ENCODE measurements around the gene NOP9.

Gene NOP9, protein sequence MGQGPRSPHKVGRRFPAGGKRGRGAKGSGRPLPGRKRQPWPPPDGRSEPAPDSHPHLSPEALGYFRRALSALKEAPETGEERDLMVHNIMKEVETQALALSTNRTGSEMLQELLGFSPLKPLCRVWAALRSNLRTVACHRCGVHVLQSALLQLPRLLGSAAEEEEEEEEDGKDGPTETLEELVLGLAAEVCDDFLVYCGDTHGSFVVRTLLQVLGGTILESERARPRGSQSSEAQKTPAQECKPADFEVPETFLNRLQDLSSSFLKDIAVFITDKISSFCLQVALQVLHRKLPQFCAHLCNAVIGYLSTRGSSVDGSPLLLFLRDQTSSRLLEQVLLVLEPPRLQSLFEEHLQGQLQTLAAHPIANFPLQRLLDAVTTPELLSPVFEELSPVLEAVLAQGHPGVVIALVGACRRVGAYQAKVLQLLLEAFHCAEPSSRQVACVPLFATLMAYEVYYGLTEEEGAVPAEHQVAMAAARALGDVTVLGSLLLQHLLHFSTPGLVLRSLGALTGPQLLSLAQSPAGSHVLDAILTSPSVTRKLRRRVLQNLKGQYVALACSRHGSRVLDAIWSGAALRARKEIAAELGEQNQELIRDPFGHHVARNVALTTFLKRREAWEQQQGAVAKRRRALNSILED

DNA sequence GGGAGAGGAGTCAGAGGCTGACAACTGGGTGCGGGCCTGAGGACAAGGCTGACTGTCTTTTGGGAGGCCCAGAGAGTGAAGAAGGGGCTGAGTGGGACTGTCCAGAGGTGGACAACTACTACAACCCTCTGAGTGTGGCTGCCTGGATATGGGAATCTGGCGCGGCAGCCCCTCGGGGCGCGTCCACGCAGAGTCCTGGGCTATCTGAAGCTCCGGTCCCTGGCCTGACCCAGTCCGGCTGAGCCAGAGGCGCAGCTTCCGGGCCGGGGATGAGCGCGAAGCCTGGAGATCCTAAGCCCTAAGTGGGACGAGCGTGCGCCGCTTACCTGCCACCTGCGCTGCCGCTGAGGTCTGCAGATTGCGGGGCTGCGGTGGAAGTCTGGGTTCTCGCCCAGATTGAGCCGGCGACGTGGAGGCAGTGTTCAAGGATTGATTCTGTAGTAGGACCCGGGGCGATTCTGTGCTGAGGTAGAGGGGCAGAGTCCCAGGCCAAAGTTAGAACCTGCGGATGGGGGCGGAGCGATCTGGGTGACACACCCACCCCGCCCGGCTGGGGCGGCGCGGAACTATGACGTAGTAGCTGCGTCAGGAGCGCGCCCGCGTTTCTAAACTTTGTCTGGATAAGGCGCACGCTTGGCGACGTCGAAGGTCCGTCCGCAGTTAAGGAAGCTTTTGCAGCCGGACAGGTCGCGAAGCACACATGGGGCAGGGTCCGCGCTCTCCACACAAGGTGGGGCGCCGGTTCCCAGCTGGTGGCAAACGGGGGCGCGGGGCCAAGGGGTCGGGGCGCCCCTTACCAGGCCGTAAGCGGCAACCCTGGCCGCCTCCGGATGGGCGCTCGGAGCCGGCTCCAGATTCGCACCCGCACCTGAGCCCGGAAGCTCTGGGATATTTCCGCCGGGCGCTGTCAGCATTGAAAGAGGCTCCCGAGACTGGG lies at the start of gene NOP9, which contains the start of gene DHRS1:
NOP9 (plus strand) TSS at position 596 of the 937 bp plus-strand sequence; CDS start at position 701, 105 bp downstream.
DHRS1 (minus strand) TSS at position 526 of the 937 bp plus-strand sequence. CDS start 674 bp downstream, outside the sequence.
- peak; percentile 98 for DNase-seq

DNA sequence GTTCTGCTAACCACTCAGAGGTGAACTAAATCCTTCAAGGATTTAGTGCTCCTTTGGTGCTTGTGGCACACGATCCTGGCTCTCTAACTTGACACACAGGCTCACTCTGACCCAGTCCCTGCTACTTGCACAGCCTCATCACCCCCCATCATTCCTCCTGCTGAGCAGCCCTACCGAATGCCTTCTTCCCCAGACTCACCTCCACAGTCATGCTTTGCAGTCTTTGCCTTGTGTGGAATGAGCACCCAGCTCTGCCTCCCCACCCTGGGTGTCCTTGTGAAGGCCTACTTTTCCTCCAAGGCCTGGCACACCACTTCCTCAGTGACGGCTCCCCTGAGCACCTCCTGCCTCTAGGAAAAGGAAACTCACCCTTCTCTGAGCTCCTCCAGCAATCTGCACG lies 49.3 kb upstream of the NOP9 start:
- DNase-seq, result peak; percentile 45

DNA sequence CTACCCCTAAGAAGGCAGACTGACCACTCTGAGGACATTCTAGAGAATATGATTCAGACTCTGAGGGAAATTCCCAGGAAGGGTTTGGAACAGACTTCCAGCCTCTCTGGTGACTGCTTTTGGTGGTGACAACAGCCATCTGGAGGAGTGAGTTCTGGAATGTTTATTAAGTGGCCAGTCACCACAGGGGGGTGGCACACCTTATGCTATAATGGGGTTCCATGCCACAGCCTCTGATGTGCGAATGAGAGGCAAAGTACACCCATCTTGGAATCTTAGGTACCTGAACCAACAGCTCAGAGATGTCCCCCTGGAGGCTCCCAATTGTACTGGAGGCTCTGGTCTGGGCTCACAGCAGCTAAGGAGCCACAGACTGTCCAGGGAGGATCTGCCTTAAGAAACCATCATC lies 47.8 kb upstream of the NOP9 start:
- DNase-seq, result no peak

DNA sequence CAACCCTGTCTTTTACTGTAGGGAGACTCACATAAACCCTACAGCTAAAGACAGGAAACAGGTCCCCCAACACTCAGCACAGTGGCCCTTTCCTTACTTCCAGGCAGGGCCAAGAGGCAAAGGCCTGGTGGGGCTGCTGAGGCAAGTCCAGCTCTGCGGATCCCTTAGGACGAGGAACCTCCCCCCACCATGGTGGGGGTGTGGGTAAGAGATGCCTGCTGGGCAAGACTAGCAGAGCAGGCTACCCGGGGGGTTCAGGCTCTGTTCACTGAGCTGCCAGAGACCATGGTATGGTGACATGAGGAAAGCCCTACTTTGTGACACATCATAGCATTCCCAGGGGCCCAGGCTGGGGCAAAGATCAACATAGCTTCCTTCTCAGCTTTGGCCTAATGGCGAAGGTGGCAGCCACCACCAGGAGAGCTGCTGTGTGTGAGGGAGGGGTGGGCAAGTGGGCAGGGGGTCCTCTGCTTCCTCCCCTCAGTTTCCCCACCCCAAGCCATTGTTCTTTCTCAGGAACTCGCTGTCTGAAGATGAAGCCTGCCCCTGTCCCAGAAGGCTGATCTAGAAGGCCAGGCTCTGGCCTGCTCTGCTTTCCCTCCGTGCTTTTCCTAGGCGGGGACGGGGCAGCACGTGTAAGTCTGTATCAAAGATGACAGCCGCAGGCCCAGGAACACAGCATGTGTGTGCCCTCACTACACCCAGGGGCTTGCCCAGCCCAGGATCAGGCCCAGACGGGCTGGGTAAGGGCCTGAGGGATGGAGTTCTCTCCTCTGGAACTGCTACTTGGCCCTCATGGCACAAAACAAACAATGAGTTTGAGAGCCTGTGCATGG lies 47.1 kb upstream of the NOP9 start:
- no peak for DNase-seq

DNA sequence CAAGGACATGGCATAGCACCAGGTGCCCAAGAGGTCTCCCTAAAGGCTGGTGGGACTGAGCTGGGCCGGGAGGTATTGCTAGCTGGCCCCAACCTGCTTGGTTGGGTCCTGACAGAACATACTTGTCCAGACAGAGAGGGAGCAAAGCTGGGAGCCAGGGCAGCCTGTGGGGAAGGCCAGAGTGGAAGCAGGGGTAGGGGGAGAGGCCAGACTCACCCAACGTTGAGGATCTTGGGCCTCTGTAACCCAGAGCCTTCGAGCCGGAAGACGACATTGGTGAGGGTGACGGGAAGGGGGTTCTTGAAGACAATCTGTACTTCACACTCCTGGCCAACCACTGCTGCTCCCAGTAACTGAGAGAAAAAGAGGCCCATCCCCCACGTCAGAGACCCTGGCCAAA lies 45.7 kb upstream of the NOP9 start:
- DNase-seq, result no peak

DNA sequence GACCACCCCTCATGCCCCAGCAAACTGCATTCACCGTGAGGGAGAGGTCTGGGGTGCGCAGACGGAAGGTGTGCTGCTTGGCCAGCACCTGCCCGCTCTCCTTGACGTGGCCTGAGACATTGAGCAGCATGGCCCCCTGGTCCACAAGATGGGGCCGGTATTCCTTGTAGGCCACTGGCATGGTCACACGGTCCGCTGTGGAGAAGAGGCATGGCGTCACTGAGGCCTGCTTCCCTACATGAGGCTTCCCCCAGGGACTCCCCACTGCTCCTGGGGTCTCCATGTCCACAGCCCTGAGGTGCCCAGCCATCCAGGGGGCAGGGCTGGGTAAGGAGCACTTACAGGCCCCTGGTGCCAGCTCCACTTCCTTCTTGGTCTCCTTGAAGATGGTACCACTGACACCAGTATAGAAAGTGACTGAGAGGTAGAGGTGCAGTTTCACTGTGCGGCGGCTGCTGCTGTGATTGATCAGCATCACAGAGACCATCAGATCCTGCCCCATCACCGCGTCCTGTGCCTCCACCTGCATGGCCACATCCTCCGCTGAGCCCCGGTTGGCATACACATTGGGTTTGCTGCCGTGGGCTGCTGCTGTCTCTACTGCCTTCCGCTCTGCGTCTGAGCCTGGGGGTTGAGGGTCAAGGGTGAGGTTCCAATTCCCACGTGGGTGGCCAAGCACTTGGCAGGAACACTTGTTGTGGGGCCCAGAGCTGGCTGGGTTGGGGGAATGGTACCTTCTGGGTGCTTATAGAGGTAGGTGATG lies 44.8 kb upstream of the NOP9 start:
- DNase-seq, result no peak

DNA sequence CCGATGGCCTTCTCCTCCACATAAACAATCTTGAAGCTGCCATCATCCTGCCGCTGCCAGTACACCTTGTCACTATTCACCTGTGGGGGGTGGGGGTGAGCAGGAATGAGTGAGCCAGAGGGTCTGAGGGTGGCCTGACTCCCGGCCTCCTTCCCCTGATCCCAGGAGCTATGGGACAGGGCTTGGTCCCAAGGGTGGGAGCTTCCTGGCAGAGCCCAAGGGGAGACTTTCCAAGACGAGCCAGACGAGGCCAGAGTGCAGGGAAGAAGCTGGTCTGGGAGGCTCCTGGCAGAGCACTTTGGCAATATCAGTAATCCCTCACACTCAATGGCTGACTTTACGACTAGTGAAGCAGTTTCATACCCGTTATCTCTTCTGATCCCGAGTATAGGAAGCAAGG lies 44.2 kb upstream of the NOP9 start:
- DNase-seq, result no peak

DNA sequence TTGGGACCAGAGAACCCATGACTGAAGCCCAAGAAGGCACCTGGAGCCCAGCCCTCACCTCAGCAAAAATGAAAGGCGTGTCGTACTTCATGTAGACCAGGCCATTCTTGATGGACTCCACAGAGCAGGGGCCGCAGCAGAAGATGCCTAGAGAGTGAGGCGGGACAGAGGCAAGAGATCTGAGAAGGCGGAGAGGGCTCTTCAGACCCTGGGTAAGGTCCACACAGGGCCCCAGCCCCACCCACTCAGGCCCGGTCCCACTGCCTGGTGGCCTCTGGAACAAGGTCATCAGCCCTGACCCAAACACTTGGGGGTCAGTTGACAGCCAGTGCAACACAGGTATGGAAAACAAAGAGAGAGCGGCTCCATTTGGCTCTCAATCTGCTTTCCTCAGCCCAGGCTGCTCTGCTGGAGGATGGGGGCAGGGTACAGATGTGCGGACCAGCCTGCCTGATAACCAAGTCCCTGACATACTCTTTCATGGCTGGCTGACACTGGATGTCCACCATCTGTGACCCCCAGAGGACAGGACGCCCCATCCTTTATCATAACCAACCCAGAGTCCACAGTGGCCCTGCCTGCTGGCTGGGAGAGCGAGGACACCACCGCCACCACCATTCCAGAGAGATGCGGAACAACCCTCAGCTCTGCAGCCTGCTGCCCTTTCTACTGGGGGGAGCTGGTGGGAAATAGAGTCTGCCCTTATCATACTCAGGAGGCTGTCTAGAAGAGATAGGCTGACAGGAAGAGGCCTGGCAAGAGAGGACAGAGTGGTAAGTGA lies 43.5 kb upstream of the NOP9 start:
- no peak for DNase-seq

DNA sequence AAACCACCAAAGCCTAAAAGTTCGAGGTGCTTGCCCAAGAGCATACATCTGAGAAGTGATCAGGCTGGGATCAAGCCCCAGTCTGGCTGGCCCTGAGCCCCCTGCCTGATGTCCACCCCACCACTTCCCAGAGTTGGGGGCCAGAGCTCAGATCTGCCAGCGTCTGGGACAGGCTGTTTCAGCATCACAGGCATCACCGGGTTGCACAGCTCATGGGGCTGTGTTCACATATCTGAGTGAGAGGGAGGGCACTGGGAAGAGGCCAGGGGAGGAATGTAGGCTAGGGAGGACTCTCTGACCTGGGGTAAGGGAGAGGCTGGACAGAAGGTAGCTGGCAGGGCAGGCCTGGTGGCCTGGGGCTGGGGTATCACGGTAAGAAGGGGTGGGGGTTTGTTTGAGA lies 42.7 kb upstream of the NOP9 start:
- DNase-seq, result no peak

DNA sequence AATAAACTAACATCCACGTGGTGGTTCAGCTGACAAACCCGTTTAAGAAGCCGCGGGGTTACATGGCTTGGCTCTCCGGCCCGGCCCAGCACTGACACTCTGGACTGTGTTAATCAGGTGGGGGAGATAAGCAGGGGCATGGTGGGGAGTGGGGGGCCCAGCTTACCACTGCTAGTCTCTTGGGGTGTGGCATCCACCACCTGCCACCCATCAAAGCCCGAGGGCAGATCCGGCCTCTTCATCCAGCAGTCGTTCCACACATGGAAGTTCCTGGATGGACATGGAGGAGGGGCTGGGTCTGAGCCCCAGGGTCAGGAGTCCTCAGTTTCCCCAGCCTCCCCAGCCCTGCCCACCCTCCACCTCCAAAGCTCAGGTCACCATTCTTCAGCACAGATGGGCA lies 41.5 kb upstream of the NOP9 start:
- DNase-seq, result no peak

DNA sequence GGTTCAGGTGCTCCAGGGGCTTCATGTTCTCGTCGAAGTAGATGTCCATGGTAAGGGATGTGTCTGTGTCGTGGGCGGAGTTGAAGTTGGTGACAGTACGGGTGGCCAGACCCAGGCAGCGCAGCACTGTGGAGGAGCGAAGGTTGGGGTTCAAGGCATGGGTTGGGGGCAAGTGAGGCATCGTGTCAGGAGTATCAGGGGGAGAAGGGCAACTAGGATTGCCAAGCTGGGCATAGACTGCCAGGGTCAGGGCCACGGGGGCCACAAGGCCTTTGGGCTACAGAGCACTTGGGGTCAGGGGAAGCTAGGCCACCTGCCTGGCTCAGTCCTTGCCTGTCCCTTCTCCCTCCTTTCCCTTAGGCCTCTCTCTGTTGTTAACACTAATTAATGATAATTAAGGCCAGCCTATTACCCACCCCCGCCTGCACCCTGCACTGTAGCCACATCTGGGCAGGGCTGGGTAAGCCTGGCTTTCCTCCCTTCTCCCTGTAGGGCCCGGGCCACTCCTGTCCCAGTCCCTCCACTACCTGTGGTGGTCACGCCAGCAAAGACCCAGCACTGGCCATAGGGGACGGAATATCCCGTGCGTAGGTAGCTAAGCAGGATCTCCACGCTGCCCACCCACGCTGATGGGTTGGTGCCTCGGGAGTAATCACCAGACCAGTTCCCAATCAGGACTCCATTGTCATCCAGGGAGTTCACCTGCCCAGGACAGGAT lies 40.9 kb upstream of the NOP9 start:
- no peak for DNase-seq

DNA sequence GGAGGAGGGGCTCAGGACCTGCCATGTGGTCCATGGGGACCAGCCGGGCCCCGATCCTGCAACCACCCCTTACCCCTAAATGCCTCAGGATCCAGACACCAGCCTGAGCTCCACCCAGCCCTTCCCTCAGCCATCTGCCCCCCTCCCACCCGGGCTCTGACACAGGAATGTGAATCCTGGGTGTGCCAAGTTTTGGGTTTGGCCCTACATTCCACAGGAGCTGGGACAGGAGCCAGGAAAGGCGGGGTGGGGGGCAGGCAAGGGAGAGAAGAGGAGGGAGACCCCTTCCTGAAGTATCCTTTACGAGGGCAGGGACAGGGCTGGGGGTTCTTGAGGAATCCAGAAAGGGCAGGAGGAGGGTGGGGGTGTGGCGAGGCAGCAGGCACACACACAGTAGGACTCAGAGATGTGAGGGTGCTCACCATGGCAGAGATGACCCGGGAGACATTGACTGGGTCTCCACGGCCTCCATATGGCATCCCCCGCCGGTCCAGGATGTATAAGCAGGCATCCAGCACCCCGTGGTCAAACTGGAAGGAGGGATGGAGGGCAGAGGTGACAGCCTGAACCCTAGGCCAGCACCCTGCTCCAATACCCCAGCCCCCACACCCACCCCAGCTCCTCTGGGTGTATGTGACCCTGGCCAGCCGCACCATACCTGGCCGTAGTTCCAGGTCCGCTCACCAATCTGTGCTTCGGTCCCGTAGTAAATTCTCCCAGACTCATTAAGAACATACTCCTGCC lies 40.2 kb upstream of the NOP9 start:
- no peak for DNase-seq

DNA sequence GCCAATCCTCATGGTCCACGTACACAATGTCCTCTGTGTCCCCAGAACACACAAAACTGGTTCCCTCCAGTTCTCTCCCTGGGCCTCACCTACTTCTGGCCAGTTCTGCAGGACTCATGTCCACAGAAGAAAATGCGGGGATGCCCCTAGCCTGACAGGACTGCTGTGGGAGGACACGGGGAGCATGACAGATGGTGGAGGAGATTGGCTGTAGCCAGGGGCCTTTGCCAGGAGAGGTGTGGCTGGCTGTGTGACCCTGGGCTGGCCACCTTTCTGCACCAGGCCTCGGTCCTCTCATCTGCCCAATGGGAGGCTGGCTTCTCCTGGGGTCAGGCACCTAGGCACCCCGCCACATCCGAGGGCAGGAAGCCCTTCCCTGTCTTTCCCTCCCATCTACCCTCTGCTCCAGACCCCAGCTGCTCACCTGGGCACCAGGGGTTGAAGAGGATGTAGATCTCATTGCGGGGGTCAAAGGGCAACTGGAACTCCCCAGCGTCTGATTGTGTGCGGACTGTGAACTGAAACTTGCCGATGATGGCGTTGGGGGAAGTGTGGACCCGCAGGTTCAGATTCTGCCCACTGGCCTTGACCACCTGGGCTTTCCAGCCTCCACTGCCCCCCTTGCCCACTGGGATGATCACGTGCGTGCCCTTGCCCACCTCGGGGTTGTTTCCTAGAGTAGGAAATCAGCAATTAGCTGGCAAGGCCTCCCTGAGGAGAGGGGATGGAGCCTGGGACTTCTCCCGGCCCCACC lies 39.4 kb upstream of the NOP9 start:
- no peak for DNase-seq

DNA sequence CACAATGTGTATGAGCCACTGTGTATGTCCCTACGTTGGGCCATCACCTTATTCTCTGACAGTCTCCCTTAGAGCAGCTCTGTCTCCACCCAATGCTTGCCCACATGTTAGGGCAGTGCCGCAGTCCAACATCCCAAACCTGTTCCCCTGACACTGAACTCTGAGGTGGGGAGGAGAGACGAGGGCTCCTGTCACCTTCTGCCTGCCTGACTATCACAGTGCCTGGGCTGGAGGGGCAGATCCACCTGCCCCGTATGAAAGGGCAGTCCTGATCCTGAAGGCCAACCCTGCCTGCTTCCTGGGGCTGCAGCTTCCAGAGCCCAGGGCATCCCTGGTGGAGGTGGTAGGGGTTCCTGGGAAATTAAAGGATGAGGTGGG lies 38.9 kb upstream of the NOP9 start:
- DNase-seq, result no peak

DNA sequence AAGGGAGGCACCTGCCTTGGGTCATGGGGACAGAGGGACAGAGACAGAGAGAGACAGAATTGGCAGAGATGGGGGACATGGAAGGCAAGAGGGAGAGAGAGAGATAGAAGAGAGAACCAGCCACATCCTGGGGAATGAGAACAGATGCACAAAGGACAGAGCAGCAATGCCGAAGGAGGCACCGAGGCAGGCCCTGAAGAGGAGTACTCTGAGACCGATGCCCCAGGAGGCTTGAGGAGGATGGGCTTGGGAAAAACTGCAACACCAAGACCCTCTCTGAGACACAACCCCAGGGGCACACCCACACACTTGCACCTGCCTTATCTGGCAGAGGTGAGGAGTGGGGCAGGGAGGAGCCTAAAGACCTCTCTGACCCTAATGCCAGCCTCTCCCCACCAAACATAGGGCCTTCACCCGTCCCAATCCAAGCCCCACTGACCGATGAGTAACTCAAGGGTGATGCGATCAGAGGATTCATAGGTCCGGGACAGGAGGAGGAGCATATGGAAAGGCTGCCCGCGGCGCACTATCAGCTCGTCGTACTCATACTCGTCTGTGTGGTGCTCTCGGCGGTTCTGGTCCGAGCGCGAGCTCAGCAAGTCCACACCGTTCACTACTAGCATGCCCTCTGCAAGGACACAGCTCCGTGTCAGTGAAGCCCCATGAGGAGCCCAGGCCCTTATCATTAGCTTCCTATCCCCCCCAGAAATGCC lies 38.2 kb upstream of the NOP9 start:
- DNase-seq, result no peak

DNA sequence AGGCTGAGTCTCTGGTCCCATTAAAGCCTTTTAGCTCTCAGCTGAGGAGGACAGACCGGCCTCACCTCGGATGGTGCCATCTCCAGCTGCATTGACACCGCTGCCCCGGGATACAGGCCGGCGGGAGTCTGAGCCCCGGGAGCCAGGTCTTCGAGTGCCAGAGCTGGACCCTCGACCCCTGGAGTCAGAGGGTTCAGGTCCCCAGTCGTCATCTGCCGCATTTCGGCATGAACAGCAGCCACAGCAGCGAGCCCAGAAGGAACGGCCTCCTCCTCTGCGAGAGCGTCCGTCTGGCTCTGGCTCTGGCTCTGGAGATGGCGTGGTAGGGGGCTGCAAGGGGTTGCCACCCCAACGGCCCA lies 37.7 kb upstream of the NOP9 start:
- no peak for DNase-seq

DNA sequence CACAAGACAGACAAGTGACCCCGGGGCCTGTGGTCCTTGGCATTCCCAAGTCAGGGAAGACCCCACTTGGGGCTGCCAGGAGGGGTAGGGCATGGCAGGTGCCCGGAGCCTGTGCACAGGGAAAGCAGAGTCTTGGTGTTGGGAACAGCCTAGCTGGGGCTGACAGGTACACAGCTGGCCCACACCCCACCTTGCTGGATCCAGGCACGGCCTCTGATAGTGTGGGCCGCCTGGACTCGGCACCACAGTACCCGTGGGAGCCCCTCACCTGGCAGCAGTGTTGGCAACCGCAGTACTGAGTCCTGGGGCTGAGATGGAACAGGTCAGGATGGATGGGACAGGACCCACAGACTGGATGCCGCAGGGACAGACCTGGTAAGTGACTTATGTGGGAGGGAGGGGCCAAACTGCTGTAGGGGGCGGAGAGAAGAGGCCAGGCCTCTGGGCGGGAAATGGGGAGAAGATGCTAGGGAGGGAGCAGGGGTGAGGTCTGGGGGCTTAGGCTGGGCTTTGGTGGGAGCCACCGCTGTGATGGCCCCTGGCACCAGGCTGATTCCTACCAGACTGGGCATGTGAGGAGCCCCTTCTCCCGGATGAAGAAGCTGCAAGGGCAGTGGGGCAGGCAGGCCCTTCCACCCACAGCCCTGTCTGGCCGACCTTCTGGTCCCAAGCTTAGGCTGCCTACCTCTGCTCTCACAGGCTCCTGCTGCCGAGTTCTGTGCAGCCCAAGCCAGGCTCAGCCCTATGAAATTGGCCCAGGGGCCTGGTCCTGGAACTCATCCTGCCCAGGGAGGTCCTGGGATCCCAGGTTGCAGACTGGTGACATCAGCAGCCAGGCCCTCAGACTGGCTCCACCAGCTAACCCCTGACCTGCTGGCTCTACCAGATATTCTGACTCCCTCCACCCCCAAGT lies 36.6 kb upstream of the NOP9 start, which contains the start of gene TGM1:
TGM1 (minus strand) TSS at position 357 of the 913 bp plus-strand sequence. CDS start 825 bp downstream, outside the sequence.
- DNase-seq, result no peak

Measured in activated effector memory CD4-positive, alpha-beta T cell treated with anti-CD3 and anti-CD28 coated beads, Interleukin-2, amount 50 U/mL, for 16 hours (primary cell).